Cardiac muscle cell (in vitro differentiated cells and primary cell): ENCODE results near the gene SLC25A20. TPM values are rescaled to one million over a fixed set of nuclear protein-coding genes. Genes with fewer than 3 reads are reported as not detected.

Experiments used
- DNase-seq, 2 donors: peaks; one replicate each; pipeline versions ENCODE4 v3.0.0 to v3.0.0-alpha.2; 2010 to 2017; ENCODE audit warnings: low read depth in 1 of 2, low spot score in 1 of 2
- H3K27ac ChIP-seq: fragments of 200-600 bp; sonication (generic); 2 replicates; pipeline ENCODE4 v1.5.1; 2016
- H3K27me3 ChIP-seq: fragments of 200-600 bp; sonication (generic); 2 replicates; pipeline ENCODE4 v1.6.0; 2016; ENCODE audit warnings: control low read depth
- H3K36me3 ChIP-seq: fragments of 200-600 bp; sonication (generic); 2 replicates; pipeline ENCODE4 v1.5.1; 2016; ENCODE audit warnings: control low read depth
- H3K4me1 ChIP-seq: fragments of 200-600 bp; sonication (generic); 2 replicates; pipeline ENCODE4 v1.8.1; 2017; ENCODE audit warnings: low read depth, mild to moderate bottlenecking, mixed run types
- H3K4me3 ChIP-seq: fragments of 200-600 bp; sonication (generic); 2 replicates; pipeline ENCODE4 v1.5.1; 2016; ENCODE audit warnings: mild to moderate bottlenecking
- H3K9me3 ChIP-seq: fragments of 200-600 bp; sonication (generic); 2 replicates; pipeline ENCODE4 v1.5.1; 2017; ENCODE audit warnings: low read depth, mild to moderate bottlenecking, control low read depth
- CTCF ChIP-seq: IDR thresholded peaks from 2 replicates; pipeline ENCODE4 v1.5.1; 2012; ENCODE audit warnings: low read depth, mild to moderate bottlenecking, low read length
- polyA plus RNA-seq: library from polyadenylated mRNA; unstranded; fragments of >200 nt; fragmentation: Nextera tagmentation; extraction: Ambion mirVana; gene quantifications from 2 replicates; pipeline ENCODE4 v1.2.1, GENCODE V29; 2016
- total RNA-seq: library from RNA; depleted of rRNA; stranded (reverse); fragments of >200 nt; gene quantifications from 2 replicates; pipeline ENCODE4 v1.2.3, GENCODE V29; 2016

The SLC25A20 gene
- total and polyA plus RNA-seq, 2 experiments from 2014 or later: 25.1 to 28.2 TPM

GRCh38 chr3:48858709-48859108 is 40.0 kb downstream of the SLC25A20 start:
- Histone ChIP-seq H3K36me3 (no peaks in the 10 kb centered on the region), H3K27ac (no peak overlapping the region), H3K4me1 (no peaks in the 10 kb centered on the region), H3K27me3 (no peaks in the 10 kb centered on the region), H3K4me3 (no peak overlapping the region), H3K9me3 (no peaks in the 10 kb centered on the region)
- DNase-seq: no peak
- no peak for TF ChIP-seq CTCF

GRCh38 chr3:48857641-48858040 is 41.0 kb downstream of the SLC25A20 start:
- no peak overlapping the region for H3K4me3 ChIP-seq
- no peak overlapping the region for H3K27ac ChIP-seq
- no peaks in the 10 kb centered on the region for H3K4me1 ChIP-seq
- no peaks in the 10 kb centered on the region for H3K9me3 ChIP-seq
- no peak for TF ChIP-seq CTCF
- DNase-seq: no peak
- H3K36me3 ChIP-seq: no peaks in the 10 kb centered on the region
- H3K27me3 ChIP-seq: no peaks in the 10 kb centered on the region

- no peak for TF ChIP-seq CTCF
- no peak overlapping the region for H3K27ac ChIP-seq
Observed at GRCh38 chr3:48856469-48856868, 42.2 kb downstream of the SLC25A20 start.

GRCh38 chr3:48855681-48856447 is 42.8 kb downstream of the SLC25A20 start:
- Histone ChIP-seq H3K4me3 (no peak overlapping the region), H3K27ac (no peak overlapping the region), H3K9me3 (no peaks in the 10 kb centered on the region), H3K27me3 (no peaks in the 10 kb centered on the region), H3K4me1 (no peaks in the 10 kb centered on the region), H3K36me3 (no peaks in the 10 kb centered on the region)
- TF ChIP-seq CTCF: no peak
- no peak for DNase-seq

More at GRCh38 chr3:48856469-48856868, 42.2 kb downstream of the SLC25A20 start:
- no peak overlapping the region for H3K4me3 ChIP-seq
- H3K36me3 ChIP-seq: no peaks in the 10 kb centered on the region
- no peaks in the 10 kb centered on the region for H3K9me3 ChIP-seq
- no peaks in the 10 kb centered on the region for H3K4me1 ChIP-seq
- no peaks in the 10 kb centered on the region for H3K27me3 ChIP-seq
- DNase-seq: no peak

GRCh38 chr3:48852151-48852550 is 46.5 kb downstream of the SLC25A20 start:
- TF ChIP-seq CTCF: no peak
- Histone ChIP-seq H3K27me3 (no peaks in the 10 kb centered on the region), H3K4me1 (no peaks in the 10 kb centered on the region), H3K9me3 (no peaks in the 10 kb centered on the region), H3K4me3 (no peak overlapping the region), H3K36me3 (no peaks in the 10 kb centered on the region), H3K27ac (no peak overlapping the region)
- no peak for DNase-seq
